ENCODE data around the gene UGT1A10. TPM values are rescaled to one million over a fixed set of nuclear protein-coding genes. Genes with fewer than 3 reads are reported as not detected.
"Not testable (repeated sequence)": the region's sequence is repeated elsewhere in the genome, so short reads cannot be mapped to it uniquely, and the experiment has no call there.

Gene UGT1A10
- polyA plus RNA-seq, 10 donors: not detected

- no peak for DNase-seq
Measured at GRCh38 chr2:233655043-233655442, 18.8 kb downstream of the UGT1A10 start.

DNA sequence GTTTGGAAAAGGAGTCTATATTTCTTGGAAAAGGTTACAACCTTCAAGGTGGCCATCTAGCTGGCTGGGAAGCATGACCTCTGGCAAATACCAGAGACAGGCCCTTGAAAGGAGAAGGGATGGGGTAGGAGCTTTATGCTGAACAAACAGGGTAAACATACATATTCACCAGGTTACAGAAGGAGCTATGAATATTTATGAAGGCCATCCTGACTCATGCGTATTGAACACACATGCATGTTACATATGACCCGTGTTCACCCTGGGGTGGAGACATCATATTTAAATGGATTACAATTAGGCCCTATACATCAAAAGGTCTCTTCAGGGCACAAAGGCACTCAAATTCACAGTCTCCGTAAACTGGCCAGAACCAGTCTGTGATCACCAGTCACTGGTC is 19.7 kb downstream of the UGT1A10 start:
- DNase-seq: not testable (repeated sequence)

- DNase-seq: no peak
Measured at GRCh38 chr2:233656443-233656842, 20.2 kb downstream of the UGT1A10 start.

GRCh38 chr2:233658610-233659009 is 22.4 kb downstream of the UGT1A10 start:
- DNase-seq: no peak

- DNase-seq: no peak
Measured at GRCh38 chr2:233663911-233664310, 27.7 kb downstream of the UGT1A10 start.

GRCh38 chr2:233668605-233669260 is 32.5 kb downstream of the UGT1A10 start:
- no peak for DNase-seq

- DNase-seq: no peak
Measured at GRCh38 chr2:233671290-233672161, 35.3 kb downstream of the UGT1A10 start, which contains the start of gene UGT1A9. TSS of gene UGT1A9 (plus strand) at chr2:233671898. CDS start at chr2:233671935, 37 bp downstream.

- DNase-seq: no peak
Measured at GRCh38 chr2:233672886-233673285, 36.6 kb downstream of the UGT1A10 start.

- DNase-seq: no peak
Measured at GRCh38 chr2:233673896-233674295, 37.6 kb downstream of the UGT1A10 start.

GRCh38 chr2:233674314-233674713 is 38.1 kb downstream of the UGT1A10 start:
- DNase-seq: no peak

- no peak for DNase-seq
Measured at GRCh38 chr2:233674995-233675394, 38.7 kb downstream of the UGT1A10 start.

- DNase-seq: no peak
Measured at GRCh38 chr2:233676046-233676445, 39.8 kb downstream of the UGT1A10 start.

GRCh38 chr2:233679196-233679595 is 42.9 kb downstream of the UGT1A10 start:
- DNase-seq: no peak

GRCh38 chr2:233680361-233681045 is 44.3 kb downstream of the UGT1A10 start:
- DNase-seq: no peak

- no peak for DNase-seq
Measured at GRCh38 chr2:233681521-233682099, 45.4 kb downstream of the UGT1A10 start, which contains the start of gene UGT1A7. TSS of gene UGT1A7 (plus strand) at chr2:233681901. CDS start at chr2:233681938, 37 bp downstream.

- no peak for DNase-seq
Measured at GRCh38 chr2:233684640-233685039, 48.4 kb downstream of the UGT1A10 start.

- DNase-seq: no peak
Measured at GRCh38 chr2:233686928-233687327, 50.7 kb downstream of the UGT1A10 start.

DNA sequence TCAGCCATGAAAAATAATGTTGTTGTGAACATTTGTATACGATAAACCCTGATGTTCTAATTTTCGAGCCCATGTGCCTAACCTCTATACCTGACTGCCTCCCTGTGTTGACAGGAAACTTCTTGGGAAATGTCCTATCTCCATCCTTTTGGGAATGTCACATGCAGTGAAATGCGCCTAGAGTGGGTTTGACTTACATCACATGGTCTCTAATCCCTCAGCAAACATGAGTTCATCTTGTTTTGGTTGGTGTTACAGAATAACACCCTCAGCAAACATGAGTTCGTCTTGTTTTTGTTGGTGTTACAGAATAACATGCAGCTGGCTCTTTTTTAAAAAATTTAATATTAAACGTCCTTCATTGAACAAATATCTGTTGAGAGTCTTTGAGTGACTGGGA is 52.1 kb downstream of the UGT1A10 start:
- DNase-seq: no peak

GRCh38 chr2:233689031-233689430 is 52.8 kb downstream of the UGT1A10 start:
- DNase-seq: no peak

GRCh38 chr2:233689501-233689900 is 53.3 kb downstream of the UGT1A10 start:
- no peak for DNase-seq

DNA sequence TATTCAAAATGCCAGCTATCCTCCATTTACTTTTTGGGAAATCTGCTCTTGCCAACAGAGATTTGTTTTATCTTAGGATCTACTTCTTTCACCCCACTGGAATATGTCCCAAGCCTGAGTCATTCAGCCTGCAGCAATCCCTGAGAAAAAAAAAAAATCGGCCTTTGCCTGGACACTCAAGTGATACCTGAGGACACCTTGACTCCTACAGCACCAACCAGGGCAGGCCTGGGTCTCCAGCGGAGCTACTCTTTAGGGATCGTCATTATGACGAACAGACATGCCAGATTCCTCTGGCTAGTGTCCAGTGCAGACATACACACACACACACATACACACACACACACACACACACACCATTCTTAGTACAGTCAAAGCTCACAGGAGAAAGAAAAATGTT is 54.2 kb downstream of the UGT1A10 start:
- DNase-seq: no peak
